ENCODE results near the gene ACOX2.

- TF ChIP-seq CTCF (IDR thresholded peaks at IDR 0.05) (no peak), POLR2A (IDR thresholded peaks at IDR 0.05) (no peak)
Observed at GRCh38 chr3:58572013-58572633, 35.1 kb upstream of the ACOX2 start.

All from lower leg skin (tissue), 3 donors.